ENCODE results near the gene POLR3A.

- no peak for TF ChIP-seq CTCF (conservative IDR thresholded peaks at IDR 0.05 in 1 of 2, IDR thresholded peaks at IDR 0.05 in 1 of 2; ENCODE audit: low read depth in 1 of 2, low read length in 2 of 2)
- TF ChIP-seq EZH2 (IDR thresholded peaks at IDR 0.05; ENCODE audit: low read length, missing control alignments): no peak
Observed at GRCh38 chr10:78045237-78045636, 15.9 kb upstream of the POLR3A start.

Measured in fibroblast of lung (primary cell).